GM19328 (cell line): Measurements from ENCODE around the gene HAUS5.
"Not testable (repeated sequence)": the region's sequence is repeated elsewhere in the genome, so short reads cannot be mapped to it uniquely, and the experiment has no call there.

ENCODE experiments used
- ATAC-seq: cut with Tn5 transposase; IDR thresholded peaks from one replicate; pipeline ENCODE4 v1.9.1; 2021; ENCODE audit warnings: mild to moderate bottlenecking, moderate library complexity; ENCODE audit not compliant: unreplicated experiment

The HAUS5 gene

GRCh38 chr19:35612559-35613321, at the start of gene HAUS5:
Gene HAUS5, plus strand, starts transcription at chr19:35612735. Its CDS starts 60 bp downstream, at chr19:35612795.
- ATAC-seq = peak; percentile 77

GRCh38 chr19:35562776-35563175, 49.8 kb upstream of the HAUS5 start:
- ATAC-seq = no peak

GRCh38 chr19:35563207-35563829, 49.2 kb upstream of the HAUS5 start, which contains the start of gene ATP4A:
Gene ATP4A, minus strand, starts transcription at chr19:35563658. Its CDS starts 29 bp downstream, at chr19:35563629.
- no peak for ATAC-seq

- ATAC-seq = no peak
These were observed 47.3 kb upstream of the HAUS5 start for GRCh38 chr19:35565016-35565856.

- ATAC-seq = no peak
These were observed 45.8 kb upstream of the HAUS5 start for GRCh38 chr19:35566738-35567137.

GRCh38 chr19:35569281-35569781, 43.2 kb upstream of the HAUS5 start:
- no peak for ATAC-seq

- ATAC-seq = no peak
These were observed 41.0 kb upstream of the HAUS5 start for GRCh38 chr19:35571406-35571965.

- no peak for ATAC-seq
These were observed 34.6 kb upstream of the HAUS5 start for GRCh38 chr19:35577918-35578317.

GRCh38 chr19:35578707-35579106, 33.8 kb upstream of the HAUS5 start:
- no peak for ATAC-seq

- no peak for ATAC-seq
These were observed 29.8 kb upstream of the HAUS5 start for GRCh38 chr19:35582760-35583159.

GRCh38 chr19:35585848-35586247, 26.7 kb upstream of the HAUS5 start, which contains the start of gene PMIS2:
Gene PMIS2, plus strand, starts transcription at chr19:35586173. Its CDS starts 87 bp downstream, at chr19:35586260.
- no peak for ATAC-seq

GRCh38 chr19:35587321-35587720, 25.2 kb upstream of the HAUS5 start:
- ATAC-seq = no peak

GRCh38 chr19:35590875-35591274, 21.7 kb upstream of the HAUS5 start:
- no peak for ATAC-seq

GRCh38 chr19:35592226-35592625, 20.3 kb upstream of the HAUS5 start:
- no peak for ATAC-seq

- not testable (repeated sequence) for ATAC-seq
These were observed 17.5 kb upstream of the HAUS5 start for GRCh38 chr19:35595026-35595425.

GRCh38 chr19:35595928-35596327, 16.6 kb upstream of the HAUS5 start:
- no peak for ATAC-seq

- ATAC-seq = no peak
These were observed 16.1 kb upstream of the HAUS5 start for GRCh38 chr19:35596366-35596999.

- no peak for ATAC-seq
These were observed 10.6 kb upstream of the HAUS5 start for GRCh38 chr19:35601971-35602370.

- not testable (repeated sequence) for ATAC-seq
These were observed 8.1 kb upstream of the HAUS5 start for GRCh38 chr19:35604436-35604835.

- not testable (repeated sequence) for ATAC-seq
These were observed 5.4 kb upstream of the HAUS5 start for GRCh38 chr19:35607170-35607569.
